Measurements from ENCODE around the gene PLCH1. TPM values are rescaled to one million over a fixed set of nuclear protein-coding genes. Genes with fewer than 3 reads are reported as not detected.

The PLCH1 gene
- total RNA-seq, 1 donor from 2014 or later, result 2.9 TPM

GRCh38 chr3:155362808-155363689 is 381.8 kb downstream of the PLCH1 start:
- TF ChIP-seq CTCF (IDR thresholded peaks at IDR 0.05; ENCODE audit: insufficient read depth, low read length, poor library complexity, severe bottlenecking), result no peak
- no peak for DNase-seq (ENCODE audit: low read depth)
- Histone ChIP-seq H3K4me3 (ENCODE audit: low read depth, low read length) (no peak overlapping the region), H3K27me3 (ENCODE audit: control insufficient read depth, insufficient read depth, low read length) (no peaks in the 10 kb centered on the region), H3K36me3 (ENCODE audit: control insufficient read depth, insufficient read depth, low read length) (no peaks in the 10 kb centered on the region)

GRCh38 chr3:155360281-155360680 is 384.6 kb downstream of the PLCH1 start:
- Histone ChIP-seq H3K4me3 (ENCODE audit: low read depth, low read length) (no peak overlapping the region), H3K27me3 (ENCODE audit: control insufficient read depth, insufficient read depth, low read length) (no peaks in the 10 kb centered on the region), H3K36me3 (ENCODE audit: control insufficient read depth, insufficient read depth, low read length) (no peaks in the 10 kb centered on the region)
- TF ChIP-seq CTCF (IDR thresholded peaks at IDR 0.05; ENCODE audit: insufficient read depth, low read length, poor library complexity, severe bottlenecking), result no peak
- DNase-seq (ENCODE audit: low read depth), result no peak

- H3K27me3 ChIP-seq (ENCODE audit: control insufficient read depth, insufficient read depth, low read length), result no peaks in the 10 kb centered on the region
- no peaks in the 10 kb centered on the region for H3K36me3 ChIP-seq (ENCODE audit: control insufficient read depth, insufficient read depth, low read length)
- DNase-seq (ENCODE audit: low read depth), result no peak
- no peak overlapping the region for H3K4me3 ChIP-seq (ENCODE audit: low read depth, low read length)
- TF ChIP-seq CTCF (IDR thresholded peaks at IDR 0.05; ENCODE audit: insufficient read depth, low read length, poor library complexity, severe bottlenecking), result peak; percentile 13
Measured at GRCh38 chr3:155356594-155357370, 388.1 kb downstream of the PLCH1 start.

GRCh38 chr3:155354658-155355057 is 390.2 kb downstream of the PLCH1 start:
- TF ChIP-seq CTCF (IDR thresholded peaks at IDR 0.05; ENCODE audit: insufficient read depth, low read length, poor library complexity, severe bottlenecking), result no peak
- no peak for DNase-seq (ENCODE audit: low read depth)
- no peaks in the 10 kb centered on the region for H3K36me3 ChIP-seq (ENCODE audit: control insufficient read depth, insufficient read depth, low read length)
- H3K27me3 ChIP-seq (ENCODE audit: control insufficient read depth, insufficient read depth, low read length), result no peaks in the 10 kb centered on the region
- no peak overlapping the region for H3K4me3 ChIP-seq (ENCODE audit: low read depth, low read length)

GRCh38 chr3:155352900-155353490 is 391.9 kb downstream of the PLCH1 start:
- Histone ChIP-seq H3K27me3 (ENCODE audit: control insufficient read depth, insufficient read depth, low read length) (no peaks in the 10 kb centered on the region), H3K4me3 (ENCODE audit: low read depth, low read length) (no peak overlapping the region), H3K36me3 (ENCODE audit: control insufficient read depth, insufficient read depth, low read length) (no peaks in the 10 kb centered on the region)
- peak; percentile 40 for TF ChIP-seq CTCF (IDR thresholded peaks at IDR 0.05; ENCODE audit: insufficient read depth, low read length, poor library complexity, severe bottlenecking)
- peak; percentile 14 for DNase-seq (ENCODE audit: low read depth)
